Melanocyte of skin (primary cell): ENCODE data around the gene AANAT. TPM values are rescaled to one million over a fixed set of nuclear protein-coding genes. Genes with fewer than 3 reads are reported as not detected.

Experiments used
- total RNA-seq, 2 donors: library from RNA; depleted of rRNA; stranded (reverse); fragments of >200 nt; gene quantifications; 2 replicates each; pipeline ENCODE4 v1.2.3, GENCODE V29; 2012

AANAT gene
- total RNA-seq, result not detected

DNA sequence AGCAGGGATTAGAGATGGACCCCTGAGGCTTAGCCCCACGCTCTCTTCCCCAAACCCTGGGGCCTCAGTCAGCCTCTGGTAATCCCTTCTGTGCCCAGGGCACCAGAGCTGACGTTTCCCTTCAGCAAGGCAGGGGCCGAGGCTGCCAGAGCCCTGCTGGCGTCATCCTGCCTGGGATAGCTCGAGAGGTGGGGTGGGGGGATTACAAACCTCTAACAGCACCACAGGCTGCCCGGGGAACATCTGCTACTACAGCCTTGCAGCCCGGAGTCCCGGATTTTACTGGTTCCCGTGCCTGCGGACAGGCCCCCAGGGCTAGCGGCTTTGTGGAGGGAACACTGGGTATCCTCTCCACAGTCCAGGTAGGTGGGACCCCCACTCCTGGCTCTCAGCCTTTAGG, at the start of gene AANAT:
AANAT (plus strand) TSS at position 238 of the 400 bp plus-strand sequence. CDS start 1,144 bp downstream, outside the sequence.

DNA sequence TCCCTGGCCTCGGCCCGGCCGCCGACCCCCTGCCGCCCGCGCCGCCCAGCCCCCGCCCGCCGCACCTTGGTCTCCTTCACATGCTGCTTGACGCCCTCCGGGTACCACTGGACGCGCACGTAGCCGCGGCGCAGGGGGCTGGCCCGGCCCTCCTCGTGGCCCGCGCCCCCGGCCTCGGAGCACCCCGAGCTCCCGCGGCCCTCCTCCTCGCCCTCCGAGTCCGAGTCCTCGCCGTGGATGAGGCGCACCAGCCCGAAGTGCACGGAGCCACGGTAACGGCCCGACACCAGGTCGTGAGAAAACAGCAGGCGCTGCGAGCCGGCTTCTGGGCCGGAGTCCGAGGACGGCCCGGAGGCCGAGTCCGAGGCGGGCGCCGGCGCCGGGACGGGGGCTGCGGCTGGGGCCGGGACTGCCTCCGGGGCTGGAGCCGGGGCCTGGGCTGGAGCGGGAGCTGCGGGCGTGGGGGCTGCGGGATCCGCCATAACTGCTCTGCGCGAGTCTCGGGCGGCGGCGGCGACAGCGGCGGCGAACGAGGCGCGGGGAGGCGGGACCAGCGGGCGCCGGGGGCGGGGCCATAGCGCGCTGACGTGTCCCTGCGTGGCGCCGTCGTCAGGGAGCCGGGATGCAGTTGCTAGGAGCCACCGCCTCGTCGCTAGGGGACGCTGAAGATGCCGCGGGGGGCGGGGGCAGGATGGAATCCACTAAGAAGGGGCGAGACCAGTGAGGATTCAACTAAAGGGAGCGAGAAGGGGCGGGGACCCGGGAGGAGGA, 14.6 kb upstream of the AANAT start, which contains the start of gene UBE2O:
UBE2O (minus strand) TSS at position 493 of the 771 bp plus-strand sequence; CDS start at position 482, 11 bp downstream.

DNA sequence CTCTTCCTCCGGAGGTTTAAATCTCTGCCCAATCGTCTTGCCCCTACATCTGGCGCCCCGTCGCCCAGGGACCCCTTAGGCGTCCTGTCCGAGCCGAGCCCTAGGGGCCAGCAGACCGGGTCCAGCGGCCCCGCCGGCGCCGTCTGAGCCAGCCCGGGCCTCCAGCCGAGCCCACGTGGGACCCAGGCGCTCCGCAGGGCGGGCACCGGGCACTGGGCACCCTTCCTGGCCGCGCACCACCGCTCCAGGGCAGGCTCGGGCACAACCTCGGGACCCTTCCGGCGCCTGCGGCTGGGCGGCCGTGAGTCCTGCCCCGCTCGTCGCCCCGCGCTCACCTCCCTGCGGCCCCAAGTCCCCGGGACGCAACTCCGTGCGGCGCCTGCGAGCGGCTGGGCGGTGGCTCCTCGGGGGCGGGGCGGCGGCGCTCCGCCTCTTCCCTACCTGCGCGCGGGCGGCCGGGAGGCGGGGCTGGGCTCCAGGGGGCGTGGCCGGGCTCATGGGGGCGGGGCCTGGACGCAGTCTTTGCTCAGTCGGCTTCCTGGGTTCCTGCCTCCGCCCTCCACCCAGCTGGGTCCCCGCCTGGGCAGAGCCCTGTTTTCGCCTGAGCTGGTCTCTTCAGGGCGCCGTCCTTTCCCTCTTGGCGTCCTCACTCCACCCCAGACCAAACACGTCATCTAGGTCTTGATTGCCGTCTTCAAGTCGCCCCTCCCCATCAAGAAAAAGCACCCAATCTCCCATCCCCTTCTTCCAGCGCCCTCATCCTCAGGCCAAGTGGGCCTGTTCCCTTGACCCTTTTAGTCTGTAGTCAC, 33.8 kb downstream of the AANAT start, which contains the start of gene RHBDF2:
RHBDF2 (minus strand) TSS at position 406 of the 809 bp plus-strand sequence. CDS start 19,899 bp downstream, outside the sequence.

Other genes with a start within 250 kb of the AANAT start
- 10 to 100 TPM in 1 of 2 donors, 1 to 10 TPM in 1; 9.0 to 21.7 TPM for gene RNF157, start 227.1 kb upstream of the AANAT start, total RNA-seq
- gene UBALD2, start 202.3 kb upstream of the AANAT start, total RNA-seq, result 10 to 100 TPM in 1 of 2 donors, 1 to 10 TPM in 1; 5.9 to 15.3 TPM
- 1 to 10 TPM; 1.0 to 1.3 TPM for gene QRICH2, start 159.3 kb upstream of the AANAT start, total RNA-seq
- gene PRPSAP1, start 113.7 kb upstream of the AANAT start, total RNA-seq, result 10 to 100 TPM; 37.9 to 61.6 TPM
- 10 to 100 TPM; 28.6 to 93.2 TPM for gene SPHK1, start 83.0 kb upstream of the AANAT start, total RNA-seq
- 10 to 100 TPM; 31.0 to 31.7 TPM for gene UBE2O, start 14.5 kb upstream of the AANAT start, total RNA-seq
- 10 to 100 TPM; 19.6 to 27.0 TPM for gene RHBDF2, start 33.8 kb downstream of the AANAT start, total RNA-seq
- gene CYGB, start 70.1 kb downstream of the AANAT start, total RNA-seq, result 100 to 1,000 TPM in 1 of 2 donors, 10 to 100 TPM in 1; 58.8 to 118 TPM
- gene PRCD, start 72.4 kb downstream of the AANAT start, total RNA-seq, result 1 to 10 TPM; 6.7 to 8.6 TPM
- 100 to 1,000 TPM in 1 of 2 donors, 10 to 100 TPM in 1; 64.3 to 149 TPM for gene ST6GALNAC2, start 118.3 kb downstream of the AANAT start, total RNA-seq
- not detected for gene ST6GALNAC1, start 176.2 kb downstream of the AANAT start, total RNA-seq
- 10 to 100 TPM; 51.6 to 52.9 TPM for gene MXRA7, start 243.4 kb downstream of the AANAT start, total RNA-seq